RWPE2 (cell line): ENCODE data around the gene LAMA4.

Experiments used
- ATAC-seq: fragments of 200-7000 bp; cut with Tn5 transposase; 3 replicates; pipeline ENCODE4 v1.9.1; 2021; ENCODE audit warnings: low read depth
- DNase-seq: peaks from one replicate; pipeline ENCODE4 v3.0.0-alpha.2; 2020; ENCODE audit warnings: low spot score
- H3K27ac ChIP-seq: fragments of 450-650 bp; 2 replicates; pipeline ENCODE4 v1.5.1; 2017; ENCODE audit warnings: mild to moderate bottlenecking; ENCODE audit not compliant: poor library complexity, severe bottlenecking
- H3K27me3 ChIP-seq: fragments of 250-450 bp; sonication (Bioruptor Pico); 2 replicates; pipeline ENCODE4 v1.5.1; 2021; ENCODE audit warnings: mild to moderate bottlenecking, moderate library complexity; ENCODE audit not compliant: insufficient read depth, poor library complexity, severe bottlenecking
- H3K36me3 ChIP-seq: fragments of 250-450 bp; sonication (Bioruptor Pico); 2 replicates; pipeline ENCODE4 v1.5.1; 2020; ENCODE audit warnings: low read depth, mild to moderate bottlenecking, moderate library complexity
- H3K4me1 ChIP-seq: fragments of 250-450 bp; sonication (Bioruptor Pico); 2 replicates; pipeline ENCODE4 v1.5.1; 2021; ENCODE audit warnings: mild to moderate bottlenecking, moderate library complexity; ENCODE audit not compliant: insufficient read depth, poor library complexity, severe bottlenecking
- H3K4me3 ChIP-seq: fragments of 250-450 bp; sonication (Bioruptor Pico); 2 replicates; pipeline ENCODE4 v1.5.1; 2021; ENCODE audit warnings: mild to moderate bottlenecking, moderate library complexity; ENCODE audit not compliant: severe bottlenecking
- H3K9me3 ChIP-seq: fragments of 250-450 bp; sonication (Bioruptor Pico); 2 replicates; pipeline ENCODE4 v1.5.1; 2021; ENCODE audit warnings: mild to moderate bottlenecking, moderate library complexity; ENCODE audit not compliant: severe bottlenecking
- TF ChIP-seq, protein P1 (sequence below): fragments of 450-650 bp; IDR thresholded peaks from one replicate; pipeline ENCODE4 v1.5.1; 2017; ENCODE audit warnings: mild to moderate bottlenecking, moderate library complexity; ENCODE audit not compliant: poor library complexity, severe bottlenecking

LAMA4 gene

DNA sequence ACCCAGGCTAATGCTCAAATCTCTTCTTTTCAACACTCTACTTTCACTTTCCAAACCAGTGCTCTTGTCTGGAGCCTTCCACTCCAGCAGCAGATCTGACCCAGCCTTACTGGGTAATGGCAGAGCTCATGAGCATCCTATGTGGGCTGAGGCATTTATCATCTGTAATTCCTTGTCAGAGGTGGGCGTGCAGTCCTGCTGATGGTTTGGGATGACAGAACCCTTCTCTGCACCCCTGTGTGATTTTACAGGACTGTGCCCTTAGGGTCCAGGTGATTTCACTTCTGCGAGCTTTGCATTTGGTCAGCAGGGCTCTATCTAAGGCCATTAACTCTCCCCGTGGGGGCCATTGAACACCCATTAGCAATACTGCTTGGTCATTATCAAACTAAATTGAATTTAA, 55.4 kb downstream of the LAMA4 start:
- Histone ChIP-seq H3K9me3 (no peaks in the 10 kb centered on the region), H3K27ac (no peak overlapping the region), H3K4me1 (peaks cover 18% of the 10 kb centered on the region), H3K36me3 (no peaks in the 10 kb centered on the region), H3K27me3 (no peaks in the 10 kb centered on the region), H3K4me3 (no peak overlapping the region)
- TF ChIP-seq, protein P1, sequence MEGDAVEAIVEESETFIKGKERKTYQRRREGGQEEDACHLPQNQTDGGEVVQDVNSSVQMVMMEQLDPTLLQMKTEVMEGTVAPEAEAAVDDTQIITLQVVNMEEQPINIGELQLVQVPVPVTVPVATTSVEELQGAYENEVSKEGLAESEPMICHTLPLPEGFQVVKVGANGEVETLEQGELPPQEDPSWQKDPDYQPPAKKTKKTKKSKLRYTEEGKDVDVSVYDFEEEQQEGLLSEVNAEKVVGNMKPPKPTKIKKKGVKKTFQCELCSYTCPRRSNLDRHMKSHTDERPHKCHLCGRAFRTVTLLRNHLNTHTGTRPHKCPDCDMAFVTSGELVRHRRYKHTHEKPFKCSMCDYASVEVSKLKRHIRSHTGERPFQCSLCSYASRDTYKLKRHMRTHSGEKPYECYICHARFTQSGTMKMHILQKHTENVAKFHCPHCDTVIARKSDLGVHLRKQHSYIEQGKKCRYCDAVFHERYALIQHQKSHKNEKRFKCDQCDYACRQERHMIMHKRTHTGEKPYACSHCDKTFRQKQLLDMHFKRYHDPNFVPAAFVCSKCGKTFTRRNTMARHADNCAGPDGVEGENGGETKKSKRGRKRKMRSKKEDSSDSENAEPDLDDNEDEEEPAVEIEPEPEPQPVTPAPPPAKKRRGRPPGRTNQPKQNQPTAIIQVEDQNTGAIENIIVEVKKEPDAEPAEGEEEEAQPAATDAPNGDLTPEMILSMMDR = no peak
- DNase-seq = no peak
- ATAC-seq = no peak

DNA sequence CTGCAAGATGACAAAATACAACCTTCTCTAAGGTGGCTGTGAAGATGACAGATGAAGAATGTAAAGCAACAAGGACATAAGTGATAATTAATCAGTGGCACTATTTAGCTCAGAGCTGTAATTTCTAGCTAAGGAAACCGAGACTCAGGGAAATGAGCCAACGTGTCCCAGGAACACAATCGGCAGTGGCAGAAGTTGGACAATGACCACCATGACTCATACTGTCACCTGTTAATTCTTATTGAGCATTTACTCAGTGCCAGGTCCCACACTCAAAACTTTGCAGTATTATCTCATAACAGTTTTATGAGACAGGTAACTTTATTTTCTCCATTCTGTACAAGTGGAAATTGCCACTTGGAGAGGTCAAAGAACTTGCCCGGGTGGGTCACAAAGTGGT, 55.8 kb downstream of the LAMA4 start:
- DNase-seq = no peak
- TF ChIP-seq, protein P1 = no peak
- no peak overlapping the region for H3K4me3 ChIP-seq
- no peaks in the 10 kb centered on the region for H3K36me3 ChIP-seq
- peaks cover 16% of the 10 kb centered on the region for H3K4me1 ChIP-seq
- no peak overlapping the region for H3K27ac ChIP-seq
- no peak for ATAC-seq
- H3K9me3 ChIP-seq = no peaks in the 10 kb centered on the region
- H3K27me3 ChIP-seq = no peaks in the 10 kb centered on the region

DNA sequence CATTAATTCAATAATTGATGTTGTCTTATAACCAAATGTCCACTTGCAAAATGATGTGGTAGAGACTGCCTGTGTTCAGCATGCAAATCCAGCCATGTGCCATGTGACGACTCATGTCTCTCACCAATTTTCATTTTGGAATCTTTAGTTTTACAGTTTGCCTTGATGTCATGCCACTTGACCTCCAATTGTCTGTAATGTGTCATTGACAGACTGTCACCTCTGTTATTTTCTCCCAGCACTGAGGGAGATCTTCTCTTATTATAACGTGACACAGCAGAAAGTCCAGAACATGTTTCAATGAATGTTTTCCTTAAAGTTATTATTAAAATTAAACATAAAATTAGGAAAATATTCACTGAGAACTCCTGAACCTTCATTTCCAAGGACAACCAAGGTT, 56.7 kb downstream of the LAMA4 start:
- no peak for ATAC-seq

DNA sequence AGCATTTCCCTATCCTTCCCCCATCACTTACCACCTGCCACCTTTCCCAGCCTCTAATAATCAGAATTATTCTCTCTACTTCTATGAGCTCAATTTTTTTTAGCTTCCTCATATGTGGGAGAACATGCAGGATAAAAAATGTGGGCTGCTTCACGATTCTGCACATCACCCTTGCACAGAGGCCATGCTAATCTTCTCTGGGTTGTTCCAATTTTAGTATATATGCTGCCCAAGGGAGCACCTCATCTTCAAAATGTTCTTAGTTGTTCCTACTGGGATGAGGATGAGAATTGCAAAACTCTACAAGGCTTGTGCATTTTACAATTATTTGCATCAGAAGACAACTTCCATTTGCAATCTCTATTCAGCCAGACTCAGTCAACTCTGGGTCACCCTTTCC, 58.1 kb downstream of the LAMA4 start:
- no peaks in the 10 kb centered on the region for H3K9me3 ChIP-seq
- DNase-seq (no peak), ATAC-seq (no peak)
- H3K4me1 ChIP-seq = no peaks in the 10 kb centered on the region
- H3K4me3 ChIP-seq = no peak overlapping the region
- no peaks in the 10 kb centered on the region for H3K27me3 ChIP-seq
- no peaks in the 10 kb centered on the region for H3K36me3 ChIP-seq
- TF ChIP-seq, protein P1 = no peak
- no peak overlapping the region for H3K27ac ChIP-seq

More for the DNA sequence above, 56.7 kb downstream of the LAMA4 start:
- Histone ChIP-seq H3K27ac (no peak overlapping the region), H3K36me3 (no peaks in the 10 kb centered on the region), H3K4me3 (no peak overlapping the region), H3K27me3 (no peaks in the 10 kb centered on the region), H3K9me3 (no peaks in the 10 kb centered on the region), H3K4me1 (peaks cover 6% of the 10 kb centered on the region)
- TF ChIP-seq, protein P1 = no peak
- no peak for DNase-seq

DNA sequence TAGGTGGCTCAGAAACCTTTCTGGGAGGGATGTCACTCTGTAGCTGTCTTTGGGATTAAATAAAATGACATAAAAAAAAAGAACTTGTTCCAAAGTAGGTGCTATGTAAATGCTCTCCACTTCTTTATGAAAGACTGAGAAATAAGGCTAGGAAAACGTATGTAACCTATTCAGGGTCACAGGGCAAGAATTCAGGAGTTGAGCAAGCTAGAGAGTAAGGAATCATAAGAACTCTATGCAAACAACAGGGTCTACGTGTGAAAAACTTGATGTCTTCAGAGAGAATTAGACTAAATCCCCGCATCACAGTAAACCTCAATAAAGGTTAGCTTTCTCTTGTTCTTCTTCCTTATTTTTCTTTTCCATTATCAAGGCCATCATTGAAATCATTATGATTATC, 59.2 kb downstream of the LAMA4 start:
- Histone ChIP-seq H3K27me3 (no peaks in the 10 kb centered on the region), H3K36me3 (no peaks in the 10 kb centered on the region), H3K4me1 (no peaks in the 10 kb centered on the region), H3K27ac (no peak overlapping the region), H3K9me3 (no peaks in the 10 kb centered on the region), H3K4me3 (no peak overlapping the region)
- TF ChIP-seq, protein P1 = no peak
- ATAC-seq = no peak
- no peak for DNase-seq
